HG03135 (cell line): ENCODE data around the gene MX1.

Source experiments
- ATAC-seq: cut with Tn5 transposase; IDR thresholded peaks from one replicate; pipeline ENCODE4 v1.9.1; 2021; ENCODE audit warnings: mild to moderate bottlenecking, moderate library complexity; ENCODE audit not compliant: unreplicated experiment

The MX1 gene

GRCh38 chr21:41458559-41458958, 32.5 kb downstream of the MX1 start:
- no peak for ATAC-seq

- ATAC-seq, result no peak
Observed at GRCh38 chr21:41459884-41460534, 34.0 kb downstream of the MX1 start.

- no peak for ATAC-seq
Observed at GRCh38 chr21:41460578-41461527, 34.8 kb downstream of the MX1 start.

- no peak for ATAC-seq
Observed at GRCh38 chr21:41465176-41465781, 39.2 kb downstream of the MX1 start.

- ATAC-seq, result no peak
Observed at GRCh38 chr21:41466024-41466820, 40.2 kb downstream of the MX1 start.

GRCh38 chr21:41470054-41470453, 44.0 kb downstream of the MX1 start:
- ATAC-seq, result no peak

GRCh38 chr21:41472753-41473548, 46.9 kb downstream of the MX1 start:
- ATAC-seq, result no peak

- ATAC-seq, result no peak
Observed at GRCh38 chr21:41475714-41476420, 49.8 kb downstream of the MX1 start.

GRCh38 chr21:41477641-41478318, 51.7 kb downstream of the MX1 start:
- ATAC-seq, result no peak

GRCh38 chr21:41478319-41479177, 52.5 kb downstream of the MX1 start:
- no peak for ATAC-seq

GRCh38 chr21:41479686-41480085, 53.6 kb downstream of the MX1 start:
- no peak for ATAC-seq

GRCh38 chr21:41480086-41480690, 54.1 kb downstream of the MX1 start:
- ATAC-seq, result no peak

GRCh38 chr21:41481191-41481590, 55.2 kb downstream of the MX1 start:
- ATAC-seq, result no peak

GRCh38 chr21:41482301-41482700, 56.3 kb downstream of the MX1 start:
- ATAC-seq, result no peak

GRCh38 chr21:41482980-41483379, 56.9 kb downstream of the MX1 start:
- no peak for ATAC-seq

GRCh38 chr21:41483415-41483814, 57.4 kb downstream of the MX1 start:
- no peak for ATAC-seq

GRCh38 chr21:41483973-41484372, 57.9 kb downstream of the MX1 start:
- ATAC-seq, result no peak

- ATAC-seq, result no peak
Observed at GRCh38 chr21:41487082-41487481, 61.0 kb downstream of the MX1 start.
